Right lobe of liver (tissue), 4 donors: ENCODE measurements around the gene IGFALS.

Experiments used
- CTCF ChIP-seq, 4 donors: fragments of 200-600 bp in 3 of 4; fragments of 450-650 bp in 1 of 4; IDR thresholded peaks; one replicate each; pipeline versions ENCODE4 v1.5.1 to v1.8.0; 2016 to 2022; ENCODE audit warnings: antibody characterized with exemption in 4 of 4, mild to moderate bottlenecking in 2 of 4
- POLR2A ChIP-seq: fragments of 450-650 bp; IDR thresholded peaks from one replicate; pipeline ENCODE4 v1.6.1; 2017; ENCODE audit warnings: antibody characterized with exemption, mild to moderate bottlenecking
- donor health status: DM: no; HTN: no; CAD: no.
- donor health status: DM: no; HTN: no; CAD: no.
- donor health status: DM: no; HTN: yes; CAD: no.

- TF ChIP-seq CTCF (IDR thresholded peaks at IDR 0.05) = no peak
- TF ChIP-seq POLR2A = no peak
These were observed 14.1 kb upstream of the IGFALS start for GRCh38 chr16:1807626-1808025.
